ENCODE data around the gene ANXA2.

The ANXA2 gene

DNA sequence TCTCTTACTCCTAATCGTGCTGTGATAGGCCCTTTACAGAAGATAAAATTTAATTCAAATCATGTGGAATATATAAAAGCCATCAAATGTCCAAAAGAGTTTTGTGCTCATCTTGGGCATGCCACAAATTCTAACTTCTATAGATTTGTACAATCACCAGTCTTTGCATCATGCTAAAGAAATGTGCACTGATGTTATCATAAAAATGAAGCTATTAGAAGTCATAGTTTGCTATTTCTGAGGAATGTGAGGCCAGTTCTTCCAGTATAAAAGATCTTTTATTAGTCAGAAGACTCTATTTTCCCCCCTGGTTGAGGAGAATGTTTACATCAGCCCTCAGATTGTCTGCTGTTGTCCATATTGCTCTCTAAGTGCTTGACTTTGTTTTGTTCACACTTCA is 2.1 kb upstream of the ANXA2 start:
- Mint-ChIP-seq H3K4me1 (ENCODE audit: low read depth) (peaks cover 35% of the 10 kb centered on the region), H3K27me3 (ENCODE audit: low read depth) (peaks cover 11% of the 10 kb centered on the region), H3K36me3 (ENCODE audit: low read depth) (peaks cover 23% of the 10 kb centered on the region), H3K4me3 (no peak overlapping the region), H3K9me3 (no peaks in the 10 kb centered on the region), H3K27ac (peak overlapping the region; percentile 29)

GRCh38 chr15:60399246-60399915 is 1.6 kb upstream of the ANXA2 start:
- H3K36me3 Mint-ChIP-seq (ENCODE audit: low read depth) = peaks cover 29% of the 10 kb centered on the region
- peak overlapping the region; percentile 95 for H3K27ac Mint-ChIP-seq
- H3K9me3 Mint-ChIP-seq = no peaks in the 10 kb centered on the region
- H3K27me3 Mint-ChIP-seq (ENCODE audit: low read depth) = peaks cover 11% of the 10 kb centered on the region
- peak overlapping the region; percentile 78 for H3K4me3 Mint-ChIP-seq
- peaks cover 40% of the 10 kb centered on the region for H3K4me1 Mint-ChIP-seq (ENCODE audit: low read depth)

GRCh38 chr15:60396958-60397771 is 621 bp downstream of the ANXA2 start:
- H3K36me3 Mint-ChIP-seq (ENCODE audit: low read depth) = peaks cover 41% of the 10 kb centered on the region
- peaks cover 54% of the 10 kb centered on the region for H3K4me1 Mint-ChIP-seq (ENCODE audit: low read depth)
- H3K4me3 Mint-ChIP-seq = peak overlapping the region; percentile 94

DNA sequence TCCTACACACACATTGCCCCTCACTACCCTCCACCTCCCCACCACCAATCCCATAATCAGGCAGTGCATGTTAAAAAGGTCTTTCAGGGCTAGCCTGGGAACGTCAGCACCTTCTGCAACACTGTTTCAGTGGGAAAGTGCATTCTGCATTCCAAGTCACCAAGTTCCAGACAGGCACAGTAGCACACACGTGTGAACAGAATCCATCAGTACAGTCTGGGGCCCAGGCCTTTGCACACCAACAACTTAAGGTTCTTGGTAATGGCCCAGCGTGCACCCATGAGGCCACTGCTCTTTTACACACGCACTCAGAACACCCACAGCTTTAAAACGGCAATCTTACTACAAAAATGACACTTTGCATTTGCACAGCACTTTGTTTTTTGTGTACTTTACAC is 1.2 kb downstream of the ANXA2 start:
- Mint-ChIP-seq H3K4me1 (ENCODE audit: low read depth) (peaks cover 58% of the 10 kb centered on the region), H3K27me3 (ENCODE audit: low read depth) (peaks cover 4% of the 10 kb centered on the region), H3K36me3 (ENCODE audit: low read depth) (peaks cover 44% of the 10 kb centered on the region), H3K4me3 (peak overlapping the region; percentile 94), H3K27ac (peak overlapping the region; percentile 94), H3K9me3 (no peaks in the 10 kb centered on the region)

More at GRCh38 chr15:60396958-60397771, 621 bp downstream of the ANXA2 start:
- Mint-ChIP-seq H3K27ac (peak overlapping the region; percentile 94), H3K27me3 (ENCODE audit: low read depth) (peaks cover 4% of the 10 kb centered on the region), H3K9me3 (no peaks in the 10 kb centered on the region)

GRCh38 chr15:60396100-60396499 is 1.7 kb downstream of the ANXA2 start:
- Mint-ChIP-seq H3K36me3 (ENCODE audit: low read depth) (peaks cover 45% of the 10 kb centered on the region), H3K4me1 (ENCODE audit: low read depth) (peaks cover 59% of the 10 kb centered on the region), H3K9me3 (no peaks in the 10 kb centered on the region), H3K4me3 (peak overlapping the region; percentile 94), H3K27ac (peak overlapping the region; percentile 76), H3K27me3 (ENCODE audit: low read depth) (peaks cover 4% of the 10 kb centered on the region)

GRCh38 chr15:60395276-60396011 is 2.3 kb downstream of the ANXA2 start:
- peaks cover 46% of the 10 kb centered on the region for H3K36me3 Mint-ChIP-seq (ENCODE audit: low read depth)
- peaks cover 62% of the 10 kb centered on the region for H3K4me1 Mint-ChIP-seq (ENCODE audit: low read depth)
- H3K27ac Mint-ChIP-seq = peak overlapping the region; percentile 3
- peaks cover 4% of the 10 kb centered on the region for H3K27me3 Mint-ChIP-seq (ENCODE audit: low read depth)
- peak overlapping the region; percentile 26 for H3K4me3 Mint-ChIP-seq
- no peaks in the 10 kb centered on the region for H3K9me3 Mint-ChIP-seq

GRCh38 chr15:60394689-60395097 is 3.1 kb downstream of the ANXA2 start:
- no peak overlapping the region for H3K4me3 Mint-ChIP-seq
- peaks cover 69% of the 10 kb centered on the region for H3K4me1 Mint-ChIP-seq (ENCODE audit: low read depth)
- peaks cover 4% of the 10 kb centered on the region for H3K27me3 Mint-ChIP-seq (ENCODE audit: low read depth)
- peak overlapping the region; percentile 53 for H3K27ac Mint-ChIP-seq
- no peaks in the 10 kb centered on the region for H3K9me3 Mint-ChIP-seq
- peaks cover 46% of the 10 kb centered on the region for H3K36me3 Mint-ChIP-seq (ENCODE audit: low read depth)

- Mint-ChIP-seq H3K36me3 (ENCODE audit: low read depth) (peaks cover 42% of the 10 kb centered on the region), H3K27ac (peak overlapping the region; percentile 66), H3K27me3 (ENCODE audit: low read depth) (no peaks in the 10 kb centered on the region), H3K9me3 (no peaks in the 10 kb centered on the region), H3K4me1 (ENCODE audit: low read depth) (peaks cover 68% of the 10 kb centered on the region), H3K4me3 (no peak overlapping the region)
Observed at GRCh38 chr15:60392986-60393790, 4.6 kb downstream of the ANXA2 start.

DNA sequence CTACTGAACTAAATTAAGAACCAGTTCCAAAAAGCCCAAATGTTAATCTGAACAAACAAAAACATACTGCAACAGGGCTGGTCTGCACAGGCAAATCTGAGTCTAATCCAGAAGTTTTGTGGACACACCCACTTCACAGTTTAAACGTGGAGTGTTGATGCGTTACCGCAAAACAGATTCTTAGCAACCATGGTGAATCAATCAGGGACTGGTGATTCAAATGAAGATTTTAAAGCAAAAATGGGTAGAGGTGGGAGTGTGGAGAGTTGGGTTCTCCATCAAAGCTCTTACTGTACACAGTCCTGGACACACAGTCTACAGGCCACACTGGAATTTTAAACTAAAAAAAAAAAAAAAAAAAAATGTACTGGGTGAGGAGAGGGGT is 5.2 kb downstream of the ANXA2 start:
- Mint-ChIP-seq H3K4me1 (ENCODE audit: low read depth) (peaks cover 67% of the 10 kb centered on the region), H3K4me3 (no peak overlapping the region), H3K27me3 (ENCODE audit: low read depth) (no peaks in the 10 kb centered on the region), H3K36me3 (ENCODE audit: low read depth) (peaks cover 42% of the 10 kb centered on the region), H3K9me3 (no peaks in the 10 kb centered on the region), H3K27ac (peak overlapping the region; percentile 53)

DNA sequence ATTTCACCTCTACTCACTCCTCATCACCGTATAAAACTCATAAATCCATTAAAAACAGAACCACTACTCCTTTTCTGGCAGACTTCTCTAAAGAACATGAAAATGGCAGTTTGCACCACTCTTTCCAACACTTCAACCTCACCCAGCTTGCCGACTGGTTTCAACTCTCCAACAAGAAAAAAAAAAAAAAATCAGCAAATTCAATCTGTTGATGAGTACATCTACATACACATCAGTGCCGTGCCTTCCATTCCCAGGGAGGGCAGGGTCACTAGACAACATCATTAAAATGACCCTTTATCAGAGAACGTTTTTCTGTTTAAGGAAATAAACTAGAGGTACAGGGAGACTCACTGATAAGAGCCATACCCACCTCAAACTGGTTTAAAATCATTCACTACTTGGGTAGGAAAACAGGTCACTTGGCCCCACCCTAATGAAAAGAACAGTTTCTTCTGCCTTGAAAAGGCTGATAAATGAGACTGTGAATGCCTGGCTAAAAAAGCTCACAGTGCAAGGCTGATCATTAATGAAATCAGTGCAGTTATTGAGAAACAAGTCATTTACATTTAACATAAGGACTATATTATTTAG is 6.0 kb downstream of the ANXA2 start:
- Mint-ChIP-seq H3K36me3 (ENCODE audit: low read depth) (peaks cover 48% of the 10 kb centered on the region), H3K27ac (peak overlapping the region; percentile 33), H3K27me3 (ENCODE audit: low read depth) (no peaks in the 10 kb centered on the region), H3K4me1 (ENCODE audit: low read depth) (peaks cover 73% of the 10 kb centered on the region), H3K4me3 (no peak overlapping the region), H3K9me3 (no peaks in the 10 kb centered on the region)

DNA sequence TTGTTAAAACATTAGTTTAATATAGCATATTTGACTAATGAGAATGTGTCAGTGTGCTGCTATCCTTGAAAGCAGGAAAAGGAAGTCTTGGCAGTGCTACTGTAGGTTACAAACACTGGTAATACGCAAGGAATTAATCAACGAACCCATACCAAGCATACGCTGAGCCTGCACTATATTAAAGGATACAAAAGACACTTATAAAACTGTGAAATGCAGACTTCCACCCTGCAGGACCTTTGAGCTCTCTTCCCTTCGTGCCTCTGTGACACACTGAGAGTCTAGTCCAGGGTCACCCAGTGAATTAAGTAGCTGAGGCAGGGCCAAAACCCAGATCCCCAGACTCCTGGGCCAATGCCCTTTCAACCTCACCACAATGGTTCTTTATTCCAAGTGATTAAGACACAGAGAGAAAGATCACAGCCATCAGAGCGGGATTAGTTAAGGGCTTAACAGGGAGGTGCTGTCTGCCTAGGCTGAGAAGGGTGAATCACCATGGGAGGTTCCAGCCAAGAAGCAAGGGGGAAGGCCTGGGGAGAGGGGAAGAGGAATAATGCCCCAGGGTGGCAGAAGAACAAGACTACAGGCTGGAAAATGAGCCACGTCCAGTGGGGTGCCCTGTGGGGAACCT is 6.8 kb downstream of the ANXA2 start:
- Mint-ChIP-seq H3K27me3 (ENCODE audit: low read depth) (no peaks in the 10 kb centered on the region), H3K4me1 (ENCODE audit: low read depth) (peaks cover 70% of the 10 kb centered on the region), H3K9me3 (no peaks in the 10 kb centered on the region), H3K27ac (peak overlapping the region; percentile 23), H3K36me3 (ENCODE audit: low read depth) (peaks cover 46% of the 10 kb centered on the region), H3K4me3 (no peak overlapping the region)

GRCh38 chr15:60390231-60390630 is 7.6 kb downstream of the ANXA2 start:
- H3K27ac Mint-ChIP-seq = peak overlapping the region; percentile 76

GRCh38 chr15:60389261-60390077 is 8.3 kb downstream of the ANXA2 start:
- no peaks in the 10 kb centered on the region for H3K9me3 Mint-ChIP-seq
- H3K27ac Mint-ChIP-seq = peak overlapping the region; percentile 76
- H3K36me3 Mint-ChIP-seq (ENCODE audit: low read depth) = peaks cover 34% of the 10 kb centered on the region
- H3K27me3 Mint-ChIP-seq (ENCODE audit: low read depth) = no peaks in the 10 kb centered on the region
- H3K4me3 Mint-ChIP-seq = peak overlapping the region; percentile 21
- peaks cover 56% of the 10 kb centered on the region for H3K4me1 Mint-ChIP-seq (ENCODE audit: low read depth)

More at GRCh38 chr15:60390231-60390630, 7.6 kb downstream of the ANXA2 start:
- Mint-ChIP-seq H3K9me3 (no peaks in the 10 kb centered on the region), H3K4me3 (no peak overlapping the region), H3K4me1 (ENCODE audit: low read depth) (peaks cover 64% of the 10 kb centered on the region), H3K36me3 (ENCODE audit: low read depth) (peaks cover 40% of the 10 kb centered on the region), H3K27me3 (ENCODE audit: low read depth) (no peaks in the 10 kb centered on the region)

Measured in T-helper 1 cell treated with Interleukin-12 subunit alpha and Interleukin-12 subunit beta and Interleukin-4 antibody, amounts not matched to agents 30 μg/mL and 1 μg/mL, for 36 hours (primary cell).